Renal cortex interstitium (tissue), 11 donors: ENCODE measurements around the gene ILF3. TPM values are rescaled to one million over a fixed set of nuclear protein-coding genes. Genes with fewer than 3 reads are reported as not detected.

Experiments used
- DNase-seq, 11 donors: peaks; one replicate each; pipeline ENCODE4 v3.0.0-alpha.2; 2013; ENCODE audit warnings: low read depth in 9 of 11, low spot score in 4 of 11; ENCODE audit errors: extremely low read depth in 1 of 11
- polyA plus RNA-seq, 3 donors: library from polyadenylated mRNA; unstranded; fragments of 120-200 nt; gene quantifications; one replicate each; pipeline ENCODE4 v1.2.1, GENCODE V29; 2013; ENCODE audit not compliant: insufficient read length in 3 of 3

The ILF3 gene
- polyA plus RNA-seq, 3 donors = 295 to 328 (median 301) TPM

DNA sequence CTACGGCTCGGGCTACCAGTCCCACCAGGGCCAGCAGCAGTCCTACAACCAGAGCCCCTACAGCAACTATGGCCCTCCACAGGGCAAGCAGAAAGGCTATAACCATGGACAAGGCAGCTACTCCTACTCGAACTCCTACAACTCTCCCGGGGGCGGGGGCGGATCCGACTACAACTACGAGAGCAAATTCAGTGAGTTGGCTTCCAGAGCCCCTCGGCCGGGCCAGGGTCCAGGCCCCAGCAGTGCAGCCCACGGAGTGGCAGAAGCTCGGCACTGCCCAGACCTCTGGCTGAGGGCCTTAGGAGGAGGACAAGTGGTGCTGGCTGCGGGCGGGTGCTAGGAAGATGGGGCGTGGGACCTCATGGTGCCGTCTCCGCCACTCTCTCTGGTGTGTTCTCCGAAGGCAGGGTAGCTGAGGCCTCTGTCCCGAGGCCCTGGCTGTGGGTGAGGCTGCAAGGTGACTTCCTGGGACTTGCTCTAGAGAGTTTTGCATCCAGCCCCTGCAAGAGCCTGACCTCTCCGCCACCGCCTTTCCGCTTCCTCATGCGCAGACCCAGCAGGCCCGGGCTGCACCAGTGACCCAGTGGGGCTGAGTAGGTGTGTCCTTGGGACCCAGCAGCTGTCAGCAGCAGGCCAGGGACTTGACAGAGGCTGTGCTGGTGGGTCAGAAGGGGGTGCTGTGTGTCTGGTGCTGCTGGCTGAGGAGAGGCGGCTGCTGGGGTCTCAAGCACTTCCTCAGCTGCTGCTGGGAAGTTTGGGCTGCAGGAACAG, 33.6 kb downstream of the ILF3 start:
- no peak for DNase-seq

DNA sequence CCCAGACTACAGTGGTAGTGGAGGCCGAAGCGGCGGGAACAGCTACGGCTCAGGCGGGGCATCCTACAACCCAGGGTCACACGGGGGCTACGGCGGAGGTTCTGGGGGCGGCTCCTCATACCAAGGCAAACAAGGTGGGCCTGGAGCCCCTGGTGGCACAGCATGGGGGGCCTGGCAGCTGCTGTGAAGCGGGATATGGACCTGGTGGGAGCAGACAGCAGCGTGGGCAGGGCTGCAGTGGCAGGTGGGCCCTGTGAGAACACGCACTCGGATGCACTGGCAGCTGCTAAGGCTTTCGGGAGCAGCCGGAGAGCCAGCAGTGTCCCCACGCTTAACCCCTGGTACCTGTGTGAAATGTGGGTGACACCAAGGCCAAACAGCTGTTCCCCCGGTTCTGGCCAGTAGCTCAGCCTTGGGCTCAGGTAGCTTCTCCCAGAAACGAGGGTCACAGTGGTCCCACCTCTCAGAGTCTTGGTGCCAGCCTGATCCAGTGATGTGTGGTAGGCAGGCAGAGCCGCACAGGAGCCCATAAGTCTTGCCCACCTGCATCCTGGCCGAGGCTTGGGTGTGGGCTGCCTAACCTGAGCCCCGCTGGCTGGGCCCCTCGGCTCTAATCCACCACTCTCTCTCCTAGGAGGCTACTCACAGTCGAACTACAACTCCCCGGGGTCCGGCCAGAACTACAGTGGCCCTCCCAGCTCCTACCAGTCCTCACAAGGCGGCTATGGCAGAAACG, 34.6 kb downstream of the ILF3 start:
- no peak for DNase-seq

DNA sequence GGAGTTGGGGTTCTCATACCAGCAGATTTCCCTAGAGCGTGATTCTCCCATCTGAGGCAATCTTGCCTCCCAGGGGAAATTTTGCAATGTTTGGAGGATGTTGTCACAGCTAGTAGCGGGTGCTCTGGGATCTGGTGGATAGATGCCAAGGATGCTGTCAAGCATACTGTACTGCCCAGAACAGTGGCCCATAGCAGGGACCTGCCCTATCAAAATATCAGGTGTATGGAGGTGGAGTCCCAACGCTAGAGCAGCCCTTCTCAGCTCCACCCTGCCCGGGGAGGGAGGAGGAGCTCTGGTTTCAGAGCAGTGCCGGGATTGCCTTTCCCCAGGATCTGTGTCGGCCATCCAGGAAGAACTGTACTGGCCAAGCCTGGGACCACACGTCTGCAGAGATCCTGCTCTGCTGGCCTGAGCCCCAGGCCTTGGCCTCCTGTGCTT, 36.2 kb downstream of the ILF3 start:
- DNase-seq = no peak

DNA sequence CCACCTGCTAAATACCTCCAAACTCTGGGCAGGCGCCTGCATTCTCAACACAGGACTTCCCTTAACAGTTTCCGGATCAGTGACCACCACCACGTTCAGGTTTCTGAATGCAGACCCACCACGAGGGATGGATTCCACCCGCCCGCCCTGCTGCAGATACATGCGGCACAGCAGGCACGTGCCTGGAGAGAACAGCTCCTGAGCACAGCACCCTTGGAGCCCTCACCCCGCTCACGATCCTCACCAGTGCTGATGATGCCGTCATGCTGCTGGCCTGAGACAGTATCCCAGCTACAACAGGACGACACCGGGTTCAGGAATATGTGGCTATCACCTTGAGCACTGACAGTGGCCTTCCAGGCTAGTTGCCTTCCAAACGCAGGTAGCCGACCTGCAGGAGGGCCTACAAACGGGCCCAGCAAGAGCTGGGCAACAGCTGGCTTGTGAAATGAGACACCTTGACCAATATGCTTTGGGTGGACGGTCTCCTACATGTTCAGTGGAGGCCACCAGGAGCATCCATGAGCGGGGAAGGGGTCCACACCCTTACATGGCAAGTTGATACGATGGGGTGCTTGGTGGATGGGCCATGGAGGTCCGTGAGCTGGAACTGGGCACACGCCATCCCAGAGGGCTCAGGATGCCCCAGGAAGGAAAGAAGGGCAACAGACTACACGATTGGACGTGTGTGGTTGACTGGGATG, 37.2 kb downstream of the ILF3 start:
- no peak for DNase-seq

DNA sequence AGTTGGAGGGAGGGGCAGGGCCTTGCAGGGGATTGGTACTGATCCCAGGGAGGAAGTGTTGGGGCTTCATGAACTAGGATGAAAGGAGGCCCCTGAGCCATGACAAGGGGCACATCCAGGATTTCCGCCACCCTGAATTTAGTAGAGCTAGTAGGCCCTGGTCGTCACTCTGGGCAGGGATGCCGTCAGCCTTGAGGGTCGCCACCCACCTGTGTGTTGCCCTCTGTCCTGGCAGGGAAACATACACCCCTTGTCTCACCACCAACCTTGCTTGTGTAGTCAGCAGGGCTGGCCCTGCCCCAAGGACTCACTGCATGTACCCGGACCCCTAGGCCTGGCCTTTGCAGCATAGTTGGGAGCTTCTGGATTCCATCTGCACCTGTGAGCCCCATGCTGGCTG, 37.7 kb downstream of the ILF3 start:
- no peak for DNase-seq

DNA sequence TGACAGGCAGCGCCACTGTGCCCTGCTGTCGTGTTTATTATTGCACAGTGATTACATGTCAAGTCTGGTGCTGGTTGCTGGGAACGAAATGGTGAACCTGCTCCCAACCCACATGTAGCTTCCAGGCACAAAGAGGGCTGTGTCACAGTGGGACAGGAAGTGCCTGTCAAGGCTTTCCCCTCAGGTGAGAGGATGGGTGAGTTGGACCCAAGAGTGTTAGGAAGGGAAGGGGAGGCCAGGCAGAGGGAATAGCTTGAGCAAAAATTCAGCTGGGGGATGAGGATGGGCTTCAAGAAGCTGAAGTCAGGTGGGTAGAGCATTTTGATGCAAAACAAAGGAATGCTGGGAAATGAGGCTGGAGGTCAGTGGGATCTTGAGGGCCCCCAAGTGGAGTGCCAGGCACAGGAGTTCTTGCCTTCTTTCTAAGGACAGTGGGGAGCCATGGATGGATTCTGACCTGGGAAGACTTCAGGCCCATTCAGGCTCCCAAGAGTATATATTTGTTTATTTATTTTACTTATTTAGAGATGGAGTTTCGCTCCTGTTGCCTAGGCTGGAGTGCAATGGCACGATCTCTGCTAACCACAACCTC, 38.6 kb downstream of the ILF3 start:
- DNase-seq = no peak

DNA sequence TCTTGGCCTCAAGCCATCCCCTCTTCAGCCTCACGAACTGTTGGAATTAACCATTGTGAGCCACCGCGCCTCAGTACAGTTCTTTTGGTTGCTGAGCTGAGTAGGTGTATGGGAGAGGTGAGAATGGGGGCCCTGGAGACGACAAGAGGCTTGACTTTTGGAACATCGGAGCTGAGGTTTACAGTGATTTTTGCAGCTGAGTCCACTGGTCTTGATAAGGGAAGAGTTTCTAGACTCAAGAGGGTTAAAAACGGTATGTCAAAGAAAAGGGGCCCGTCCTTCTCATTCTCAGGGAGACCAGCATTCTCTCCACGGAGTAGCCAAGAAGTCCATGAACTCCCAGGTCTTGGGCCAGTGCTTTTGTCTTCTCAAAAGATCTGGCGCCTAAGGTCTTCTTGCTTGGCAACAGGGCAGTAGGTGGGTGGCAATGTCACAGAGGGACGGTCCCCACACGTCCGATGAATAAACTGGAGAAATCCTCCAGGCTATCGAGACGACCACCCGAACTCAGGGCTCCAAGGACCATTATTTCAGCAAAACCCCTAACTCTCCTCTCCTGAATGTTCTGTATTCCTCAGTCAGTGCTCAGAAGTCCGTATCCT, 40.7 kb downstream of the ILF3 start:
- DNase-seq = no peak

DNA sequence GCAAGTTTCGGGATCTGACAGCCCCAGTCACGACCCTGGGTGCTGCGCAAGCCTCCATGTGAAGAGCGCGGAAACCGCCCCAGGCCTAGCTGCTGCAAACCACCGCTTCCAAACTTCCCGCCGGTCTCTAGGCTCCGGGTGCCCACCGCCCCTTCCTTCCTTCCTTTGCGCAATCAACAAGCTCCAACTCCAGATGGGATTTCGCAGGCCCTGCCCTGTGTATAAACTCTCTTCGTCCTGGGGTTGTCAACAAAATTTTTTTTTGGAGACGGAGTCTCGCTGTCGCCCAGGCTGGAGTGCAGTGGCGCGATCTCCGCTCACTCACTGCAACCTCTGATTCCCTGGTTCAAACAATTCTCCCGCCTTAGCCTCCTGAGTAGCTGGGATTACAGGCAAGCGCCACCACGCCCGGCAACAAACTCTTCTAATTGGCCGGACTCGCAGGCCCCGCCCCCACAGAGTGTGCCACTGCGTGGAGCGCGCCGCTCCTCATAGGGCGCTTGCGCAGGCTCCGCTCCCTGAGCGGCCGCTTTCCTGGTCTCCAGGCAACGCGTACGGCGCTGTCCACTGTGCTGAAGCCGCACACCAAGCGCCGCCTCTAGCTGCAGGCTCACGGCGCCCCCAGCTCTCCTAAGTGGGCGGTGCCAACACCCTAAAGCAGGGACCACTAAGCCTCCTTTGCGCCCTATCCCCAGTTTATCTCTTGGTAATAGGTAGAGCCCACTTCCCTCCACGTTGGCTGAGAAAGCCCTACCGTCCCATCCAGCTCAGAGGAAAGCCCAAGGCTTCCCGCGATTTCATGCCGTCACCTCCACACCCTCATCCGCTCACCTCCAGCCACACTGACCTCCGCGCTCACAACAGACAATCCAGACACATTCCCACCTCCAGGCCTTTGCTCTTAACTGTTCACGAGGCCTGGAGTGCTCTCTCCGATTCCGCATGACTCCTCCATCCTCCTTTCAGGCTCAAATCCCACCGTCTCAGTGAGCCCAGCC, 41.6 kb downstream of the ILF3 start:
- DNase-seq = peak; percentile 81 to 94 (median 88)

DNA sequence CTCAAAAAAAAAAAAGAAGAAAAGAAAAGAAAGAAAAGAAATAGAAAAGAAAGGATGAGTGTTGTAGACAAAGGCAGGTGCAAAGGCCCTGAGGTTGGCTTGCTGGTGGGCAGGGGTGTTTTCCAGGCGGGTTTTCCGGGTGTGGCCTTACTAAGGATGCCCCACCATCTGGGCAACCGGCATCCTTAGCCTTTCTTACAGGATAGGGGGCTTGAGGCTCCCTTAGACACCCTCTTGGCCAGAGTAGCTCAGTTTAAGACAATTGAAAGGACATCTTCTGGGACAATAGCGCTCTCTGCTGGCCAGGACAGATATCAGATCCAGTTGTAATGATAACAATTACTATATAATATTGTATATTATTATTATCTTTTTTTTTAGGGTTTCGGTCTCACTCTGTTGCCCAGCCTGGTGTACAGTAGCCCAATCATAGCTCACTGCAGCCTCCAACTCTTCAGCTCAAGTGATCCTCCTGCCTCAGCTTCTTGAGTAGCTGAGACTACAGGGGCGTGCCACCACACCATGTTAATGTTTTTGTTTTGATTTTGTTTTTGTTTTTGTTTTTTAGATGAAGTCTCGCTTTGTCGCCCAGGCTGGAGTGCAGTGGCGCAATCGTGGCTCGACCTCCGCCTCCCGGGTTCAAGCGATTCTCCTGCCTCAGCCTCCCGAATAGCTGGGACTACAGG, 45.6 kb downstream of the ILF3 start:
- no peak for DNase-seq

DNA sequence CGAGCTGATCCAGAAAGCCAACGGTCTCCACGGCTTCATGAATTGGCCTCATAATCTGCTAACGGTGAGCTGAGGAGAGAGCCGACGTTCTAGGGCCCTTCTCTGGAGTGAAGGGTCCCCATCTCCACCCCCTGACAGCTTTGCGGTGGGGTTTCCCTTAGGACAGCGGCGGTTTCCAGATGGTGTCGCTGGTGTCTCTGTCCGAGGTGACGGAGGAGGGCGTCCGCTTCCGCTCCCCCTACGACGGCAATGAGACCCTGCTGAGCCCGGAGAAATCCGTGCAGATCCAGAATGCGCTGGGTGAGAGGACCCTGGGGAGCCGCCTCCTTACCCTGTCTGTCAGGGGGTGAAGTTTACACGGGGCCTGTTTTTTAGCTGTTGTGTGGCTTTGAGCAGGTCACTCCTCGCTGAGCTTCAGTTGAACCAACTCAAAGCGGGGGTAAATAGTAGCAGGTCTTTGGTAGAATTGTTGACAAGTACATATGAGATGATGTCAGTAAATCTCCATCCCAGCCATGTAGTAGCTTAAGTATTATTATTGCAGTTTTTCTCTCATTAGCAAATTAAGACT, 47.9 kb downstream of the ILF3 start:
- peak in 1 of 11 donors; percentile 25 for DNase-seq

DNA sequence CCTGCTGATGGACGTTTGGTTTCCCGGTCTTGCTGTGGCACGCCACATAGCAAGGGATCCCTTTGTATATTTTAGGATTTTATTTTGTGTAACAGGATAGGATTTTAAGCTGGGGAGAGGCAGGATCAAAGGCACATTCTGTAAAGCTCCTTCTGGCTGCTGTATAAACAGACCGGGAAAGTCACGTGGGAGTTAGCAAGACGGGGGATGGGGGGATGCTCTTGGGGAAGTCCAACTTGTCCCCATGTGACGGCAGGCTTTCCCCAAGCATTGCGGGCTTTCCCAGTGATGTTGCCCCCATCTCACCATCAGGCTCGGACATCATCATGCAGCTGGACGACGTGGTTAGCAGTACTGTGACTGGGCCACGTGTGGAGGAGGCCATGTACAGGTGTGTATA, 52.8 kb downstream of the ILF3 start:
- DNase-seq = no peak

DNA sequence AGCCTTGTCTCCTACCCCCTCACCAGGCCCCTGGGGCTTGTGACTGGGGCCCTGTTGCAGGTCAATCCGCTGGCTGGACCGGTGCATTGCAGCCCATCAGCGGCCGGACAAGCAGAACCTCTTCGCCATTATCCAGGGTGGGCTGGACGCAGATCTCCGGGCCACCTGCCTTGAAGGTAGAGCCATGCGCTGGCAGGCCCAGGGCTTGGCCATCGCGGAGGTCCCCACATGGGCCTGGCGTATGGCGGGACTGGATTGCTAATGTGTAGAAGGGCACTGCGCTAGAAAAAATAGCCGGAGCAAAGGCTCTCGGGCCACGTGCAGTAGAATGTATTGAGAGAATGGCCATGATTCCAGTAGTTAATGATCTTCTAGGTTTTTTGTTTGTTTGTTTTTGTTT, 53.3 kb downstream of the ILF3 start:
- DNase-seq = no peak

DNA sequence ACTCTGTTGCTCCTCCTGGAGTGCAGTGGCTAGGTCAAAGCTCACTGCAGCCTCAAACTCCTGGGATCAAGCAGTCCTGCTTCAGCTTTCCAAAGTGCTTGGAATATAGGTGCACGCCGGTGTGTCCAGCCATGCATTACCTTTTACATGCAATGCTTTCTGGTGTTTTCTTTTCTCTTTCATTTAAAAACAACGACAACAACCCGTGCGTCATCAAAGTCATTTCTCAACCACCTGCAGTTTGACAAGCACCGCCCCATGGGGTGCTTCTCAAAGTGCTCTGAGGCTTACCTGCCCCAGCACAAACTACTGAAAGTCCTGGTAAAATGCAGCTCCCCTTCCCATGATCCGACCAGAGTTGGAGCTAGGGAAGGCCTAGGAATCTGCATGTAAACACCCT, 54.1 kb downstream of the ILF3 start:
- no peak for DNase-seq

DNA sequence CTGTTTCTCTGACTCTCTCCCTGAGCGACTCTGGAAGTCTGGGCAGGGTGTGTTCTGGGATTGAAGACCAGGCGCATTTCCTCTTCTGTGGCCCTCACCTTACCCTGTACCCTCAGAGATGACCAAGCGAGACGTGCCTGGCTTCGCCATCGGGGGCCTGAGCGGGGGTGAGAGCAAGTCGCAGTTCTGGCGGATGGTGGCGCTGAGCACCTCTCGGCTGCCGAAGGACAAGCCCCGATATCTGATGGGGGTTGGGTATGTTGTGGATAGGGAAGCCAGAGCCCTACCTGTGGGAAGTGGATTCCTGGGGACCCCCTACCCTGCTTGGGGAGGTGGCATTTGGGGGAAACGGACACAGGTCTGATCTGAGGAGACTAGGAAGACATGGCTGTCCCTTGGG, 57.9 kb downstream of the ILF3 start:
- DNase-seq = no peak

DNA sequence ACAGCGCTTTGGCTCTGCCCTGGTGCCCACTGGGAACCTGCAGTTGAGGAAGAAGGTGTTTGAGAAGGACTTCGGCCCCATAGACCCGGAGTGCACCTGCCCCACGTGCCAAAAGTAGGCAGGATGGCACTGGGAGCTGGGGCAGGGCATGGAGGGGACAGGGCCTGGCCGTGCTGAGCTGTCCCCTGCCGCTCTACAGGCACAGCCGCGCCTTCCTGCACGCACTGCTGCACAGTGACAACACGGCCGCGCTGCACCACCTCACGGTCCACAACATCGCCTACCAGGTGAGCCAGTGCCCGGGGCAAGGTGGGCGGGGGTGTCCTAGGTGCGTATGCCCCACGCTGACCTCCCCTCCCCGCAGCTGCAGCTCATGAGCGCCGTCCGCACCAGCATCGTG, 58.6 kb downstream of the ILF3 start:
- no peak for DNase-seq

DNA sequence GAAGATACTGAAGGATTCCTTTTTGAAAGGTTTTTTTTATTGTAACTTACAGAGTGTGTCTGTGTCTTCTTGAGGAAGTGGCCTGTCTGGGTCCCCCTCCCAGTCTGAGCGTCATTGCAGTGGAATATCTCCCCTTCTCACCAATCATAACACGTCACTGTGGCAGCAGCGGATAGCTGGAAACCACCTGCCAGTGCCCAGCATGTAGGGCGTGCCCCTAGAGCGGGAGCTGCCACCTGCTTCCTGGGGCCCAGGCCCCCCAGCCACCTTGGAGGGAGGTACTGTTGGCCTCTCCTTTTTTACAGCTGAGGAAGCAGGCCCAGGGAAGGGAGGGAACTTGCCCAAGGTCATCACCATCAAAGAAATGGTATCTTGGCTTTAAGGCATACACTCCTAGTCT, 59.2 kb downstream of the ILF3 start:
- no peak for DNase-seq

DNA sequence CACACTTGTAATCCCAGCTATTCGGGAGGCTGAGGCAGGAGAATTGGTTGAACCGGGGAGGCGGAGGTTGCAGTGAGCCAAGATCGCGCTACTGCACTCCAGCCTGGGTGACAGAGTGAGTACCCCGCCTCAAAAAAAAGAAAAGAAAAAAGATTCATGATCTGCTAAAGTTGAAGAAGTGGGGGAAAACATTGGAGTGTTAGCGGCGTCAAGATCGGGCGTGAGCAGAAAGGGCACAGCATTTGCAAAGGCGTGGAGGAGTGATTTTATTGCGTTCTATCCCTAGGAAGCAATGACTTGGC, 62.9 kb downstream of the ILF3 start:
- DNase-seq = no peak
